Neuronal stem cell (in vitro differentiated cells): ENCODE results near the gene PDCD4.

Source experiments
- DNase-seq: peaks from one replicate; pipeline ENCODE4 v3.0.0-alpha.2; 2013; ENCODE audit warnings: low spot score
- H2AFZ ChIP-seq: one replicate; pipeline ENCODE4 v1.6.1; 2013; ENCODE audit warnings: mild to moderate bottlenecking, low read length, inconsistent platforms
- H2AK5ac ChIP-seq: 2 replicates; pipeline ENCODE4 v1.6.1; 2013; ENCODE audit warnings: low read depth, mild to moderate bottlenecking, inconsistent platforms, low read length, moderate library complexity, mixed read lengths
- H2BK120ac ChIP-seq: 2 replicates; pipeline ENCODE4 v1.6.1; 2013; ENCODE audit warnings: low read depth, mild to moderate bottlenecking, inconsistent platforms, low read length, moderate library complexity, mixed read lengths
- H2BK12ac ChIP-seq: one replicate; pipeline ENCODE4 v1.6.1; 2013; ENCODE audit warnings: low read length, inconsistent platforms
- H2BK15ac ChIP-seq: 2 replicates; pipeline ENCODE4 v1.6.1; 2013; ENCODE audit warnings: mild to moderate bottlenecking, low read length, inconsistent platforms, mixed read lengths
- H2BK5ac ChIP-seq: one replicate; pipeline ENCODE4 v1.6.1; 2013; ENCODE audit warnings: inconsistent platforms, mild to moderate bottlenecking, low read length, moderate library complexity
- H3K14ac ChIP-seq: one replicate; pipeline ENCODE4 v1.6.1; 2013; ENCODE audit warnings: low read length, inconsistent platforms
- H3K18ac ChIP-seq: 2 replicates; pipeline ENCODE4 v1.6.1; 2013; ENCODE audit warnings: low read length, inconsistent platforms
- H3K23ac ChIP-seq: 2 replicates; pipeline ENCODE4 v1.6.1; 2013; ENCODE audit warnings: low read depth, mild to moderate bottlenecking, mixed read lengths, low read length, inconsistent platforms; ENCODE audit not compliant: poor library complexity
- H3K27ac ChIP-seq: replicated peaks from 3 replicates; pipeline ENCODE4 v1.5.1; 2013; ENCODE audit warnings: low read length, inconsistent platforms
- H3K27me3 ChIP-seq, 3 experiments: 2 replicates each; pipeline ENCODE4 v1.6.1; 2013; ENCODE audit warnings: low read length in 3 of 3, mild to moderate bottlenecking in 2 of 3, inconsistent platforms in 1 of 3, low read depth in 1 of 3, mixed read lengths in 1 of 3, moderate library complexity in 1 of 3; ENCODE audit not compliant: control insufficient read depth in 3 of 3, insufficient read depth in 3 of 3
- H3K36me3 ChIP-seq, 2 donors: replicated peaks in 1 of 2; 2 replicates each; pipeline ENCODE4 v1.6.1; 2013; ENCODE audit warnings: low read length in 2 of 2; ENCODE audit not compliant: control insufficient read depth in 2 of 2, insufficient read depth in 2 of 2
- H3K4ac ChIP-seq: 2 replicates; pipeline ENCODE4 v1.6.1; 2013; ENCODE audit warnings: inconsistent platforms, mild to moderate bottlenecking, low read length, moderate library complexity
- H3K4me1 ChIP-seq, 2 donors: 1 replicate in 1 of 2; 2 replicates in 1 of 2; pipeline ENCODE4 v1.6.1; 2013; ENCODE audit warnings: low read length in 2 of 2, low read depth in 1 of 2; ENCODE audit not compliant: control insufficient read depth in 2 of 2, insufficient read depth in 1 of 2
- H3K4me2 ChIP-seq: one replicate; pipeline ENCODE4 v1.6.1; 2013; ENCODE audit warnings: mild to moderate bottlenecking, low read length, inconsistent platforms; ENCODE audit not compliant: insufficient read depth, poor library complexity, severe bottlenecking
- H3K4me3 ChIP-seq, 2 donors: 2 replicates each; pipeline ENCODE4 v1.5.1; 2013; ENCODE audit warnings: low read length in 2 of 2, mild to moderate bottlenecking in 2 of 2, inconsistent platforms in 1 of 2, moderate library complexity in 1 of 2
- H3K79me1 ChIP-seq: one replicate; pipeline ENCODE4 v1.6.1; 2013; ENCODE audit warnings: low read depth, mild to moderate bottlenecking, inconsistent platforms, low read length, moderate library complexity
- H3K9ac ChIP-seq: one replicate; pipeline ENCODE4 v1.6.1; 2013; ENCODE audit warnings: mild to moderate bottlenecking, low read depth, low read length, inconsistent platforms; ENCODE audit not compliant: poor library complexity
- H3K9me3 ChIP-seq, 2 donors: replicated peaks in 1 of 2; 2 replicates each; pipeline versions ENCODE3 to v1.6.1; 2013; ENCODE audit warnings: low read length in 2 of 2, mild to moderate bottlenecking in 2 of 2, inconsistent platforms in 1 of 2, low read depth in 1 of 2, mixed read lengths in 1 of 2, moderate library complexity in 1 of 2; ENCODE audit not compliant: control insufficient read depth in 2 of 2, insufficient read depth in 1 of 2
- H4K8ac ChIP-seq: one replicate; pipeline ENCODE4 v1.6.1; 2013; ENCODE audit warnings: low read depth, mild to moderate bottlenecking, inconsistent platforms, low read length, moderate library complexity
- H4K91ac ChIP-seq: one replicate; pipeline ENCODE4 v1.6.1; 2013; ENCODE audit warnings: low read length, low read depth, mild to moderate bottlenecking, inconsistent platforms; ENCODE audit not compliant: poor library complexity
- WGBS, 2 donors: extraction: QIAGEN DNeasy Blood & Tissue Kit; methylation state at CpG; one replicate each; pipeline ENCODE4 v1.1.7; 2013; ENCODE audit warnings: missing lambda C conversion rate in 2 of 2, mixed read lengths in 1 of 2; ENCODE audit not compliant: insufficient read length in 2 of 2, insufficient replicate concordance in 1 of 2; ENCODE audit errors: extremely low coverage in 2 of 2; 5-methylcytosine and 5-hydroxymethylcytosine counted together

Gene PDCD4

GRCh38 chr10:110903280-110904278 lies 31.9 kb downstream of the PDCD4 start:
- Histone ChIP-seq H2BK12ac (no peak overlapping the region), H2BK5ac (no peak overlapping the region), H3K4me2 (no peak overlapping the region), H3K14ac (no peak overlapping the region), H2BK120ac (no peak overlapping the region), H4K8ac (no peak overlapping the region), H3K18ac (no peak overlapping the region), H3K27ac (no peak overlapping the region), H2AK5ac (no peak overlapping the region), H3K23ac (no peak overlapping the region), H3K4me1 (peaks cover 0 to 1% of the 10 kb centered on the region in 2 donors), H3K27me3 (no peaks in the 10 kb centered on the region), H3K9me3 (no peaks in the 10 kb centered on the region), H3K4me3 (no peak overlapping the region), H4K91ac (no peak overlapping the region), H3K4ac (no peak overlapping the region), H3K79me1 (no peaks in the 10 kb centered on the region), H2BK15ac (no peak overlapping the region), H2AFZ (no peak overlapping the region), H3K9ac (no peak overlapping the region), H3K36me3 (peaks cover 2 to 54% of the 10 kb centered on the region in 2 donors)
- no CpG with 5 or more reads among the region's 3 CpGs for WGBS, 2 donors
- no peak for DNase-seq

GRCh38 chr10:110910138-110910537 lies 38.4 kb downstream of the PDCD4 start:
- Histone ChIP-seq H4K8ac (no peak overlapping the region), H2AFZ (no peak overlapping the region), H3K9ac (no peak overlapping the region), H4K91ac (no peak overlapping the region), H3K18ac (no peak overlapping the region), H3K27ac (no peak overlapping the region), H3K79me1 (no peaks in the 10 kb centered on the region), H2BK5ac (no peak overlapping the region), H3K9me3 (no peaks in the 10 kb centered on the region), H3K4me2 (no peak overlapping the region), H3K23ac (no peak overlapping the region), H3K4ac (no peak overlapping the region), H2AK5ac (no peak overlapping the region), H3K14ac (no peak overlapping the region), H3K4me3 (no peak overlapping the region), H3K4me1 (no peaks in the 10 kb centered on the region), H3K36me3 (peaks cover 1 to 20% of the 10 kb centered on the region in 2 donors), H3K27me3 (no peaks in the 10 kb centered on the region), H2BK120ac (no peak overlapping the region), H2BK15ac (no peak overlapping the region), H2BK12ac (no peak overlapping the region)
- WGBS, 2 donors = no CpG with 5 or more reads among the region's 4 CpGs
- no peak for DNase-seq

- no CpG with 5 or more reads among the region's 3 CpGs for WGBS, 2 donors
- Histone ChIP-seq H3K4me2 (no peak overlapping the region), H3K4me1 (peaks cover 2 to 8% of the 10 kb centered on the region in 2 donors), H3K36me3 (peaks cover 5 to 24% of the 10 kb centered on the region in 2 donors), H3K23ac (no peak overlapping the region), H2BK15ac (no peak overlapping the region), H3K9ac (no peak overlapping the region), H4K8ac (no peak overlapping the region), H2AK5ac (no peak overlapping the region), H2AFZ (no peak overlapping the region), H4K91ac (no peak overlapping the region), H2BK5ac (no peak overlapping the region), H2BK120ac (no peak overlapping the region), H3K27ac (no peak overlapping the region), H3K4me3 (no peak overlapping the region), H3K18ac (no peak overlapping the region), H3K14ac (no peak overlapping the region), H2BK12ac (no peak overlapping the region), H3K27me3 (no peaks in the 10 kb centered on the region), H3K4ac (no peak overlapping the region), H3K79me1 (no peaks in the 10 kb centered on the region), H3K9me3 (no peaks in the 10 kb centered on the region)
- DNase-seq = no peak
Measured at GRCh38 chr10:110912374-110912773, 40.6 kb downstream of the PDCD4 start.

GRCh38 chr10:110914431-110914830 lies 42.7 kb downstream of the PDCD4 start:
- Histone ChIP-seq H2BK120ac (no peak overlapping the region), H3K18ac (no peak overlapping the region), H3K4me1 (peaks cover 2 to 10% of the 10 kb centered on the region in 2 donors), H3K9me3 (no peaks in the 10 kb centered on the region), H2BK12ac (no peak overlapping the region), H2BK15ac (no peak overlapping the region), H3K79me1 (no peaks in the 10 kb centered on the region), H3K14ac (no peak overlapping the region), H4K8ac (no peak overlapping the region), H3K4me3 (no peak overlapping the region), H2AFZ (no peak overlapping the region), H2AK5ac (no peak overlapping the region), H4K91ac (no peak overlapping the region), H3K27me3 (no peaks in the 10 kb centered on the region), H2BK5ac (no peak overlapping the region), H3K23ac (no peak overlapping the region), H3K4me2 (no peak overlapping the region), H3K27ac (no peak overlapping the region), H3K9ac (no peak overlapping the region), H3K4ac (no peak overlapping the region), H3K36me3 (peaks cover 5 to 24% of the 10 kb centered on the region in 2 donors)
- DNase-seq = no peak
- WGBS, 2 donors = no CpG with 5 or more reads among the region's 2 CpGs
